DMS 273 (cell line): ENCODE results near the gene JOSD1.
"Not testable (repeated sequence)": the region's sequence is repeated elsewhere in the genome, so short reads cannot be mapped to it uniquely, and the experiment has no call there.

ENCODE experiments used
- DNase-seq: peaks from one replicate; lab custom pipeline; 2025; ENCODE audit not compliant: unreplicated experiment; lab: John Stamatoyannopoulos, UW

The JOSD1 gene

DNA sequence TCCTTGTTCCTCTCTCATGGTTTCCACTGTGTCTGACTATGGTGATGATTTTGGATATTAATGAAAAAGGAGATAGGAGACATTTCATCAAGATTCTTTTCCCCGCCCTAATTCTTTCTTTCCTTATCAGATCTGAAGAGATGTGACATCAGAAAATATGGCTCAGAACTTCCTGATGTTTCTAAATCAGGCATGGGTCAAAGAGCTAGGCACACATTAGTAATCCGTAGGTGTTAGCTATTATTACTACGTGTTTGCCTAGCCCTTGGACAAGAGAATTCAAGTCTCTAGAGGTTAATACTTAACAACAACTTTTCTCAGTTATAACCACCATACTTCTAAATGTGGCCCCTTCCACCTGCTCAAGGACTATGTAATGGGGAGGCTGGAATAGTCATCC lies 5.8 kb downstream of the JOSD1 start:
- no peak for DNase-seq

DNA sequence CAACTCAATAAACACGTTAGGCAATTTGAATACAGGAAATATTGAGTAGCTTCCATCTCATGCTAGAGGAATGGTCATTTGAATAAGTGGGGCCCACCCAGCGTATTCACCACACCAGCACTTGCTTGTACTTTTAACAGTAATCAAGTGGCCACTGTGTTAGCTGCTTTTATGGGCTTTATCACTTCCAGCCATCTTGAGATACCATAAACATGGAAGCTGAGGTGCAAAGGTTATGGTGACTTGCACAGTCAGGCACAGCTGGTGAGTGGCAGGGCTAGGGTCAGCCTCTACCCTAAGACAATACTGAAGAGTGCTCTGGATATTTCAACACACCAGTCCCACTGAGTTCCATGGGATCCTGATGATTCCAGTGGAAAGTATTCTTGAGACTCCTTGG lies 6.7 kb downstream of the JOSD1 start:
- no peak for DNase-seq

GRCh38 chr22:38689651-38690050 lies 11.1 kb downstream of the JOSD1 start:
- DNase-seq = no peak

DNA sequence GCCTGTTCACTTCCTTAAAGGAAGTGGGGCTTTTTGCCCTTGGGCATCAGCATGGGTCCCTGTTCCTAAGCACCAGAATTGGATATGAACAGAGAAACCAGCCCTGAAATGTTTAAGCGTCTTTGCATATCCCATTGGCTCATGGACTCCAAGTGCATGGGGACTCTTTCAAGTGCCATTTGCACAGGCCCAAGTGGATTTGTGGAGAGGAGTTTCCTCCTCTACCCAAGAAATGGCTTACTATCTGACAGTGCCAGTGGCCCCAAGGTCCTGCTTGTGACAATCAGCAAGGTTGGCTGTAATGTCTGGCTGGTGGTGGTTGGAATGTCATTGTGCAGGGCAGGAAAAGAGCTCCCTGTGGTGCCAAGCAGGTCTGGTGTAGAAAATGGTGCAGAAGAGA lies 15.0 kb downstream of the JOSD1 start:
- no peak for DNase-seq

- no peak for DNase-seq
Observed at GRCh38 chr22:38684895-38685294, 15.8 kb downstream of the JOSD1 start.

DNA sequence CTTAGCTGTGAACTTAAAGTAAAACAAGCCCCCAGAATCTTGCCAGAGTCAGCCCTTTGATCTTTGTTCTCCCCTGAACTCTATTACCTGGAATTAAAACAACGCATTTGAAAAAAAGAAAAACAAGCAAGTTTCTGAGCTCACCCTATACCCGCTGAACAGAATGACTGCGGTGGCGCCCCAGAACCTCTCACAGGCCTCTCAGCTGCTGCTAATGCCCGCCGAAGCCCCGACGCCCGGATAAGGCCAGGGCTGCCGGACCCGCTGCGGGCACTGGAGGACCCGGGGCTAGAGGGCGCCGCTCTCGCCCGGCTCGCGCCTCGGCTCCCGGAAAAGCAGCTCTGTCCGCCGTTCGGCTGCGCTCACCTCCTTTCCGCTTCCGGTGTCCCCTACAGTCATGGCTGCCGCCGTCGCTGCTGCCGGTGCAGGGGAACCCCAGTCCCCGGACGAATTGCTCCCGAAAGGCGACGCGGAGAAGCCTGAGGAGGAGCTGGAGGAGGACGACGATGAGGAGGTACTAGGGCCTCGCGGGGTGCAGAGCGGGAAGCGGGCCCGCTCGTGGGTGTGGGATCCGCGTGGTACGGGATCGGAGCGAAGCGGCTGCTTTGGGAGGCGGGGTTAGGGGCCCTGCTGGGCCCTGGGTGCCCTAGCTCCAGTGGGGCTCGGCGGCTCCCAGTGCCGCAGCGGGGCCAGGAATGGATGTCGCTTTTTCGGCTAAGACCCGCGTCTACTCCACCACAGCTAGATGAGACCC lies 19.0 kb downstream of the JOSD1 start, which contains the start of gene TOMM22:
TOMM22 (plus strand) TSS at position 376 of the 754 bp plus-strand sequence; CDS start at position 398, 22 bp downstream.
- DNase-seq = peak; percentile 90

DNA sequence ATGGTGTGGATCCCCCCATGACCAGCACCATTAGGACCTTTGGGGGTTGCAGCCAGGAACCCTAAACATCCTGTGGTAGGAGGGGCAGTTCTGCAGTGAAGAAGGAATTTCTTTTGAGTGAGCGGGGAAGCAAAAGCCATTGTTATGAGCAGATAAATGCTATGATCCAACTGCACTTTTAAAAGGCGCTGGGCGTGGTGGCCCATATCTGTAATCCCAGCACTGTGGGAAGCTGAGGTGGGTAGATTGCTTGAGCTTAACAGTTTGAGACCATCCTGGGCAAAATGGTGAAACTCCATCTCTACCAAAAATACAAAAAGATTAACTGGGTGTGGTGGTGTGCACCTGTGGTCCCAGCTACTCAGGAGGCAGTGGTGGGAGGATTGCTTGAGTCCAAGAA lies 24.9 kb downstream of the JOSD1 start:
- DNase-seq = no peak

- no peak for DNase-seq
Observed at GRCh38 chr22:38674888-38675287, 25.9 kb downstream of the JOSD1 start.

GRCh38 chr22:38657045-38657909 lies 43.5 kb downstream of the JOSD1 start:
- peak; percentile 61 for DNase-seq

DNA sequence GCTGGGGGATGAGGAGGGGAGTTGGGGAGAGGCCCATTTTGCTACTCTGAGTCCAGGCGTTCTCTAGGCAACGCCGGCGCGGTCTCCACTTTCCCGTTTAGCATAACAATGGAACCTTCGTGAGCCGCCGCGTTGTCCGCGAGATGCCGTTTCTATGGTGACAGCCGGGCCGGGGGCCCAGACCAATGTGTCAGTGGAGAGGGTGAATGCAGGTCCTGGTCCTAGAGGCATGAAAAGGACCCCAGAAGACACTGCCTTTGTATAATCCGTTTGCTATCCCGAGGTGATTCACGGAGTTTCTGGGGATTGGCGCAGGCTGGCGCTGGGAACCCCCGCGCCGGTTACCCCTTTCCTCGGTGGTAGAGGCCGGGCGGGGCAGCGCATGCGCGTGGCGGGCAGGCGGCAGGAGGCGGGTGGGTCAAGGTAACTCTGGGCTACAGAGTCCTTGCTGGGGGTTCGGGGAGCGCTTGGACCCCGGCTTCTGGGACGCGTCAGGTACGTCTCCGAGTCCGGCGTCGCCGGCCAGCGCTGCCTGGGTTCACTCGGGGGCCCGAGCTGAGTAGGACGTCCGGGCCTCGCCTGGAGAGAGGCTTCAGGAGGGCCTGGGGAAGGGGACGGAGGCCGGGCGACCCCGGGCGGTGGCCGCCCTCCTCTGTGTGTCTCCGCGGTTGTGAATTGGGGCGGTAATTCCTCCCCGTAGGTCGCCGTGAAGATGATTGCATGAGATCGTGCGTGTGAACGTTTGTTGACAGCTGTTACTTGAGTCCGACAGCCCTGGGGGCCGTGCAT lies 44.3 kb downstream of the JOSD1 start, which contains the start of the genes CBY1 and FAM227A:
CBY1 (plus strand) TSS at position 383 of the 789 bp plus-strand sequence. CDS start 11,417 bp downstream, outside the sequence.
FAM227A (minus strand) TSS at position 137 of the 789 bp plus-strand sequence. CDS start 6,224 bp downstream, outside the sequence.
- DNase-seq = peak; percentile 89

- peak; percentile 41 for DNase-seq
Observed at GRCh38 chr22:38655519-38656255, 45.1 kb downstream of the JOSD1 start.

GRCh38 chr22:38653741-38654140 lies 47.0 kb downstream of the JOSD1 start:
- no peak for DNase-seq

GRCh38 chr22:38652859-38653258 lies 47.9 kb downstream of the JOSD1 start:
- DNase-seq = no peak

DNA sequence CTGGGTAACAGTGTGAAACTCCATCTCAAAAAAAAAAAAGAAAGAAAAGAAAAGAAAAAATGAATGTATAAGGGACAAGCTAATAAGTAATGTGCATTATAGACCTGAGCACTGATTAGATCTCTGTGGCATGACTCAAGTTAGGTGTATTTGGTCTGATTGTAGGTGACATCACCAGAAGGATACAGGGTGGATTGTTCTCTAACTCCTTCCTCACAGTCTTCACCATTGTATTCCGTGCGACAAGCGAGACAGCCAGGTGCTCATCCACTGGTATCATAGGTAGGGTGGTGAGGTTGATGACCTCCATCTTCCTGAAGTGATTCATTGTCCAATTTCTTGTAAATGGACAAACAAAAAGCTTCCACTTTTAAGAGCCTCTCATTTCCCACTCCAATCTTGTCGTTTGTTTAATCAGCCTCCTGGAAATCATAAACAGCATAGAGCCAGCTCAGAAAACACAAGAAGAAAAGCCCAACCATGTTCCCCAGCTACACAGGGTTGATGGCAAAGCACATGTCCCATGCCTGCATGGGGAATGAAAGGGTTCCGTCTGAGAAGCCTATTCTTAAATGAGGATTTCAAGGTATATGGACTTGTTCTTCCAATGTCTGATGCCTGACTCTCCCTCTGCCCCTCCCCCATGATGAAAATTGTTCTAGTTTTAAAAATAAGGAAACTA lies 50.8 kb downstream of the JOSD1 start:
- DNase-seq = no peak

- DNase-seq = no peak
Observed at GRCh38 chr22:38645430-38645829, 55.3 kb downstream of the JOSD1 start.

GRCh38 chr22:38644245-38644644 lies 56.5 kb downstream of the JOSD1 start:
- not testable (repeated sequence) for DNase-seq

DNA sequence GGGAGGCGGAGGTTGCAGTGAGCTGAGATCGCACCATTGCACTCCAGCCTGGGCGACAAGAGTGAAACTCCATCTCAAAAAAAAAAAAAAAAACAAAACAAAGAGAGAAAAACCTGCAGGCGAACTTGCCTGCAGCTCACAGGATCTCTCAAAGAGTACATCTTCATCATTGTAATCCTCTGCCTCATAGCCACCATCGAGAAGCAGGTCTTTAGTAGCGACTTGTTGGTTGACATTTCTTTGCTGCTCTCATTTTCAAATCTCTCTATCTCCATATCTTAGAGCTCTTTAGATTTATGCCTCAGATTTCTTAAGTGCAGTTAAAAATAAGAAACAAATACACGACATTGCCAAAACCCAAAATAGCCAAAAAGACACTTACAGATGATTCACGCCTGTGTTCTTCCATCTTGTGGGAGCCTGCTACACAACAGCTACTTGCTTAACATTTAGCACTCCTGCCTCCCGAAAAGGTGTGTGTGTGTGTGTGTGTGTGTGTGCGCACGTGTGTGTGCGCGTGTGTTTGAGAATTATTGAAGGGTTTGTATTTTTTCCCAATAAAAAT lies 59.2 kb downstream of the JOSD1 start:
- DNase-seq = no peak

DNA sequence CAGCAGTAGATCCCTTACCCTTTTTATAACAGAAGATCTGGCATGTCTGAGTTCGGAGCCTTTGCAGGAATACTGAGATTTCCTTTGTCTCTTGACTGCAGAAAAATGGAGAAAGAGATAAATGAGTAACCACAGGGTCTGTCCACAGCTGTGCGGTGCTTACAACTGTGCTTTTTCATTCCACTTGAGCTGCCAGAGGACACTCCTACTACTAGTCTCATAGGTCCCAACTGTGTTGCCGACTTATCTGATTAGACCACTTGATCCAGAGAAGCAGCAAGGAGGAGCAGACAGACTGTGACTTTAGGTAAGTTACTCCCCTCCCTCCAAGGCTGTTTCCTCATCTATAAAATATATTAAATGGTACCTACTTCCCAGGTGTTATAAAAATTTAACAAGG lies 62.0 kb downstream of the JOSD1 start:
- no peak for DNase-seq

DNA sequence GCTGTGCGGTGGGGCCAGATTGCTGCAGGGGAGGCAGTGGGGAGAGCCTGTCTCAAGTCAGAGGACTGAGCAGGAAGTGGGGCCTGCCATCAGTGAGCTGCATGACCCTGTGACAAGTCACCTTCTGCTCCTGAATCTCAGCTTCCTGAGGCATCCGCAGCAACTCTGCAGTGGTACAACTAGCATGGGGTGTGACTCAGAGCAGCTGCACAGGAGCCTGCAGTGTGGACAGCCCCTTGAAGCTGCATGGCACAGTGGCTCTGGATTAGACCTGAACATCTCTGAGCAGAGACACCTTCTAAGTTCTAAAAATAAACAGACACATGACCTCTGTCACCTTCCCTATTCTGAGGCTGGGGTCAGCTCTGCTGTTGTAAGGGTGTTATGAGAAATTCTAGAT lies 62.5 kb downstream of the JOSD1 start:
- DNase-seq = no peak
